ENCODE measurements around the gene PAH.

Gene PAH

DNA sequence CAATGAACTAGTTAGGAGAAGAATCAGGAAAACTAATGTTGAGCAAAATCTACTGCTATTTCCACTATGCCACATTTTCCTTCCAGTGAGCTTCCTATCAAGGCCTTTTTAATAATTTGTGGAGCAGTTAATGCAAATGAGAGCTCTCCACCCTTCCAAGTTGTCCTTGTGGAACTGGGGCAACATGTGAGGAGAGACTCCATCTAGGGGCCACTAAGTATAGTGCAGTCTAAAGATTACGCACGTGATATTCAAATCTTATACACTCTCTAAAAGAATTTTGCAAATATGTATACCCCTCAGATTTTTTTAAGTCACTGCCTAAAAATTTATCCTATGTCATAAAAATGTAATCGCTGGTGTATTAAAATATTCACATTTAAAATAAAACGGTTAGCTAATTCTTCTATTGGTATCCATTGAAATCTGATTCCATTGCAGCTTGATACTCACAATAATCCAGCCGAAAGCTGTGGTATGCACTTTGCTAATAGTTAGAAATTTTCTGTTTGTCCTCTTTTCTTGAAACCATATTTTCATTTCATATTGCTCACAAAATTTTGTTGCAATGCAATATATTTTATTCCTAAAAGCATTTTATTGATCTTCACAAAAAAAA, 100.1 kb downstream of the PAH start:
- DNase-seq (ENCODE audit: low spot score) = peak; percentile 43

- DNase-seq (ENCODE audit: low spot score) = no peak
These were observed 102.2 kb downstream of the PAH start for GRCh38 chr12:102814691-102815367.

DNA sequence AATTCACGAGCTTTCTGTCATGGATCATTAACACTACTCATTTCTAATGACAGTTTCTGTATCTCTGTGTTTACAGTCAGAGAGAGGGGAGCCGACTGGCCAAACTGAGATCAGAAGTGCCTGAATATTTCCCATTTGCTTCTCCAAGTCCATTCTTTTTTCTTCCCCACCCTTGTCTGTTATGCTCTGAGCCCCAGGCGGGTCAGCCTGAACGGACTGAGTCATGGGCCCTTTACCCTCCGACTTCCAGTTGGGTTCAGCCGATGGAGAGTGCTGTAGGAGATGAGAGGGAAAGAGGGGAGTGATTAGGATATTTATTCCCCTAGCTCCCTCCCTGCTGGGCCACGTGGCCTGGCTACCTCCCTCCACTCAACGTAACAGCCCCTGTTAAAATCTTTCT, 104.7 kb downstream of the PAH start:
- no peak for DNase-seq (ENCODE audit: low spot score)

- peak; percentile 40 for DNase-seq (ENCODE audit: low spot score)
These were observed 105.8 kb downstream of the PAH start for GRCh38 chr12:102811110-102811737.

- no peak for DNase-seq (ENCODE audit: low spot score)
These were observed 108.6 kb downstream of the PAH start for GRCh38 chr12:102808412-102808811.

DNA sequence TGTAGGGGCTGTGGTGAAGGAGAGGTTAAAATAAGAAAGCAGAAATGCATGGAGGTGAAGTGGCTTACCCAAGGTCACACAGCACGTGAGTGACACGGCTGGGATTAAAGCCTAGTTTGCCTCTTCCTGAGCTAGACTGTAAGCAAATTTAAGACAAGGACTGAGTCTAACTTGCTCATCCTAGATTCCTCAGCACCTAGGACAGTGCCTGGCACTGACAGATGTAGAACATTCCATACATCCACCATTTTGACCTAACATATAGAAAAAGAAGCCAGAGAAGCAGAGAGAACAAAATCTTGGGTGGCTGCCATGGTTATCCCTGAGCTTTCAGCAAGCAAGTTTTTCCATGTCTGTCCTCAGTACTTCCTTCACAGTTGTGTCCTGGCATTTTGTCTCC, 110.5 kb downstream of the PAH start:
- no peak for DNase-seq (ENCODE audit: low spot score)

GRCh38 chr12:102806110-102806509, 110.9 kb downstream of the PAH start:
- DNase-seq (ENCODE audit: low spot score) = no peak

DNA sequence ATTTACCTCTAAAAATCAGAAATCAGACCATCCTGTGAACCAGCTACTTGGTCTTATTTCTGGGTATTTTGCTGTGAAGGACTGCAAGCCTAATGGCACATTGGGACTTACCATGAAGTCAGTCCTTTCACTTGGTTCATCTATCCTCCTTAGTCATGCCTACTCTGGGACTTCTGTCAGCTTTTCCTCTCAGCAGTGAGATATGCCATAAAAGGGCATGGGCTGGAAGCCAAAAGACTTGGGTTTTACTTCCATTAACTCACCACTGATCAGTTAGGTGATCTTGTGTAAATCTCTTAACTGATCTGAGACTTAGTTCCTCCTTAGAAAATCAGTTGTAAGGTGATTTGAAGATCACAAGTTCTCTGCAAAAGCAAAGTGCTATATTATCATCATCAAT, 116.5 kb downstream of the PAH start:
- no peak for DNase-seq (ENCODE audit: low spot score)

GRCh38 chr12:102799229-102799628, 117.8 kb downstream of the PAH start:
- no peak for DNase-seq (ENCODE audit: low spot score)

DNA sequence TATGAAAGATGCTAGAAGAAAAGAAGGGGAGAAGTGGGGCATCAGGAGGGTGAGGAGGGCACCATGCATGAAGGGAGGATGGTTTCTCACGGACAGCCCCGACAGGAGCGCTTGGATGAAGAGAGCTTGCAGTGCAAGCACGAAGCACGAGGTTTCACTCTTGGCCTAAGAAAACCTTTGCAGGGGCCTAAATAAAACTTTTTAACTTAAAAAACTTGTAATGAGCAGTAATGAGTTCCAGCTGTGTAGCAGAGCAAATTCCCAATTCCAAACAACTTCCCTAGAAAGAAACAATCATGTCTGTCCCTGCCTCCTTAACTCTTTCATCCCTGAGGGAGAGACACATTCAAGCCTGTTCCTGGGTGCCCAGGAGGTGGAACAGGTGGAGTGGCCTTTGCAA, 119.5 kb downstream of the PAH start:
- DNase-seq (ENCODE audit: low spot score) = no peak

DNA sequence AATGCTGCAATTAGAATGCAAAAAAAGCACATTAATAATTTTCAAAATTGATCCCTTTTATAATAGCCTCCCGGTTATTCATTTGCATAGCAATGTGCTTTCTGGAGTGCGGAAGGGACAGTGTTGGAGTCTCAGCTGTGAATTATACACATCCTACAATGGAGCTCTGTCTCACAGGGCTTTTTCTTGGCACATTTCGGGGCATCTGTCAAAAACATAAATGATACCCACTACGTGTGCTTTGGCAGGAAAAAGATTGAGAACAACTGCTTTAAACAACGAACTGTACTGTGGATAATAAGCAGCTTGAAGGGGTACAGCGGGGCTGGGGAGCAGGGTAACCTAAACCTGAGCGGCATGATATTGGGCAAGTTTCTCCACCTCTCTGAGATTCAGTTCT, 123.1 kb downstream of the PAH start:
- no peak for DNase-seq (ENCODE audit: low spot score)
